A549 treated with GW870086 at 1 μM for 4 hours (cell line): ENCODE results near the gene RETREG2. TPM values are rescaled to one million over a fixed set of nuclear protein-coding genes. Genes with fewer than 3 reads are reported as not detected.

Experiments used
- total RNA-seq: library from RNA; stranded (reverse); fragments of 200-300 nt; extraction: Qiagen RNA extraction; gene quantifications from 5 replicates; pipeline ENCODE4 v1.2.3, GENCODE V29; 2022; ENCODE audit warnings: low read depth

Gene RETREG2
- total RNA-seq, result 55.8 to 83.6 TPM (median 80.0 TPM) in 5 replicates

GRCh38 chr2:219177552-219178376 lies at the start of gene RETREG2:
RETREG2 (plus strand) TSS chr2:219178275; CDS start chr2:219178353, 78 bp downstream.

GRCh38 chr2:219160186-219161017 lies 17.7 kb upstream of the RETREG2 start, which contains the start of gene NHEJ1:
NHEJ1 (minus strand) TSS chr2:219160815; CDS start chr2:219158362, 2,453 bp downstream.

GRCh38 chr2:219169930-219170654 lies 8.0 kb upstream of the RETREG2 start, which contains the start of gene SLC23A3:
SLC23A3 (minus strand) TSS chr2:219170029; CDS start chr2:219169984, 45 bp downstream.

GRCh38 chr2:219176818-219177551 lies 1.1 kb upstream of the RETREG2 start, which contains the start of gene CNPPD1:
CNPPD1 (minus strand) TSS chr2:219176925; CDS start chr2:219176828, 97 bp downstream.

GRCh38 chr2:219206328-219207133 lies 28.5 kb downstream of the RETREG2 start, which contains the start of gene ZFAND2B:
ZFAND2B (plus strand) TSS chr2:219206782; CDS start chr2:219206988, 206 bp downstream.

GRCh38 chr2:219218732-219219701 lies 40.9 kb downstream of the RETREG2 start, which contains the start of gene ABCB6:
ABCB6 (minus strand) TSS chr2:219218958; CDS start chr2:219218673, 285 bp downstream.

GRCh38 chr2:219229305-219230058 lies 51.4 kb downstream of the RETREG2 start, which contains the start of the genes ANKZF1 and ATG9A:
ANKZF1 (plus strand) TSS chr2:219229806; CDS start chr2:219230258, 452 bp downstream.
ATG9A (minus strand) TSS chr2:219229636; CDS start chr2:219228024, 1,612 bp downstream.

Other genes with a start within 250 kb of the RETREG2 start
- 3.2 to 6.1 TPM (median 5.3 TPM) in 5 replicates for gene CDK5R2, start 218.6 kb upstream of the RETREG2 start, total RNA-seq
- not detected in 5 replicates for gene FEV, start 193.1 kb upstream of the RETREG2 start, total RNA-seq
- gene CRYBA2, start 184.9 kb upstream of the RETREG2 start, total RNA-seq, result not detected in 5 replicates
- 0.14 to 0.21 TPM (median 0.18 TPM) in 4 of 5 replicates, not detected in the other for gene CFAP65, start 136.8 kb upstream of the RETREG2 start, total RNA-seq
- 0.13 to 0.45 TPM (median 0.31 TPM) in 5 replicates for gene IHH, start 117.4 kb upstream of the RETREG2 start, total RNA-seq
- gene NHEJ1, start 17.5 kb upstream of the RETREG2 start, total RNA-seq, result 14.9 to 20.3 TPM (median 16.4 TPM) in 5 replicates
- 0.39 to 1.6 TPM (median 0.51 TPM) in 5 replicates for gene SLC23A3, start 8.2 kb upstream of the RETREG2 start, total RNA-seq
- gene CNPPD1, start 1.4 kb upstream of the RETREG2 start, total RNA-seq, result 37.6 to 45.1 TPM (median 44.4 TPM) in 5 replicates
- gene ZFAND2B, start 28.5 kb downstream of the RETREG2 start, total RNA-seq, result 16.4 to 22.1 TPM (median 21.8 TPM) in 5 replicates
- 19.6 to 34.4 TPM (median 31.2 TPM) in 5 replicates for gene ABCB6, start 40.7 kb downstream of the RETREG2 start, total RNA-seq
- 38.5 to 47.2 TPM (median 43.3 TPM) in 5 replicates for gene ATG9A, start 51.4 kb downstream of the RETREG2 start, total RNA-seq
- 12.4 to 16.6 TPM (median 16.2 TPM) in 5 replicates for gene ANKZF1, start 51.5 kb downstream of the RETREG2 start, total RNA-seq
- gene GLB1L, start 67.2 kb downstream of the RETREG2 start, total RNA-seq, result 5.0 to 6.7 TPM (median 6.3 TPM) in 5 replicates
- gene STK16, start 67.2 kb downstream of the RETREG2 start, total RNA-seq, result 26.4 to 32.1 TPM (median 29.5 TPM) in 5 replicates
- gene TUBA4B, start 75.0 kb downstream of the RETREG2 start, total RNA-seq, result 0.13 to 0.34 TPM (median 0.19 TPM) in 3 of 5 replicates, not detected in the others
- 273 to 385 TPM (median 299 TPM) in 5 replicates for gene TUBA4A, start 75.6 kb downstream of the RETREG2 start, total RNA-seq
- gene DNAJB2, start 101.1 kb downstream of the RETREG2 start, total RNA-seq, result 30.0 to 40.2 TPM (median 38.3 TPM) in 5 replicates
- gene PTPRN, start 131.1 kb downstream of the RETREG2 start, total RNA-seq, result 0.95 to 1.9 TPM (median 1.5 TPM) in 5 replicates
- gene RESP18, start 154.5 kb downstream of the RETREG2 start, total RNA-seq, result not detected in 5 replicates
- 54.9 to 67.6 TPM (median 60.7 TPM) in 5 replicates for gene DNPEP, start 209.6 kb downstream of the RETREG2 start, total RNA-seq
- gene DES, start 240.1 kb downstream of the RETREG2 start, total RNA-seq, result 0.27 to 0.84 TPM (median 0.43 TPM) in 5 replicates